Measurements from ENCODE around the gene TRIM46. TPM values are rescaled to one million over a fixed set of nuclear protein-coding genes. Genes with fewer than 3 reads are reported as not detected.
"Not testable (repeated sequence)": the region's sequence is repeated elsewhere in the genome, so short reads cannot be mapped to it uniquely, and the experiment has no call there.

TRIM46 gene
- total RNA-seq, 5 donors from 2014 or later (not counting 1 experiment from before 2014, with no cell fraction given), result 5.1 to 12.2 (median 9.8) TPM

DNA sequence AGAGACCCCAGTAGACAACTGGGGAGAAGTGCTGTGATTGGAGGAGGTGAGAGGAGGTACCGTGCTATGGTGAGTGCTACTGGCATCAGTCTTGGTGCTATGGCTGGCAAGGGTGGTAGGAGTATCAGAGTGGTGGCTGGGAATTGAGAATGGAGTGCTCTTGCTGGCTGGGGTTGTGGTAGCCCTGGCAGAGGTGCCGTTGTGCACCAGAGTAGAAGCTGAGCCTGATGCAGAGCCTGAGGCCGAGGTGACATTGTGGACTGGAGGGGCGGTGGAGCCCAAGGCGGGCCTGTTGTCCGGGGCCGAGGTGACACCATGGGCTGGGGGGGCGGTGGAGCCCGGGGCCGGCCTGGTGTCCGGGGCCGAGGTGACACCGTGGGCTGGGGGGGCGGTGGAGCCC lies 14.6 kb downstream of the TRIM46 start:
- Mint-ChIP-seq H3K4me1 (peaks cover 16 to 18% (median 17%) of the 10 kb centered on the region in 3 donors), H3K36me3 (peaks cover 5% of the 10 kb centered on the region), H3K27ac (peak overlapping the region; percentile 76 to 79), H3K4me3 (peak overlapping the region in 1 of 3 donors; percentile 52), H3K27me3 (no peaks in the 10 kb centered on the region), H3K9me3 (no peaks in the 10 kb centered on the region)
- no peak for ATAC-seq (replicated peaks in 1 of 4)
- POLR2A ChIA-PET, result no interaction called here
- no peaks in the 10 kb centered on the region for H3K9me3 ChIP-seq
- CTCF ChIA-PET, result no interaction called here
- no peak overlapping the region for H3K4me3 ChIP-seq (ENCODE audit: control insufficient read depth in 1 of 2, extremely low read depth in 1 of 2, low read length in 1 of 2)
- no peak for DNase-seq
- 92% methylated on average over 8 of the region's 14 CpGs for WGBS (ENCODE audit: insufficient coverage)
- peaks cover 3 to 15% of the 10 kb centered on the region in 2 experiments for H3K4me1 ChIP-seq (ENCODE audit: control insufficient read depth in 1 of 2, extremely low read depth in 1 of 2, insufficient read depth in 2 of 2, low read length in 2 of 2)
- H3K27ac ChIP-seq (ENCODE audit: low read length), result no peak overlapping the region
- H3K36me3 ChIP-seq (ENCODE audit: control insufficient read depth in 2 of 2, extremely low read depth in 1 of 2, insufficient read depth in 1 of 2, low read length in 1 of 2), result no peaks in the 10 kb centered on the region
- no peaks in the 10 kb centered on the region for H3K27me3 ChIP-seq (replicated peaks in 1 of 2; ENCODE audit: control insufficient read depth in 2 of 2, extremely low read depth in 1 of 2, insufficient read depth in 2 of 2, low read length in 1 of 2)

- H3K9me3 ChIP-seq; H3K4me3 ChIP-seq (ENCODE audit: control insufficient read depth in 1 of 2, extremely low read depth in 1 of 2, low read length in 1 of 2); H3K27ac Mint-ChIP-seq; H3K36me3 ChIP-seq (ENCODE audit: control insufficient read depth in 2 of 2, extremely low read depth in 1 of 2, insufficient read depth in 1 of 2, low read length in 1 of 2); H3K27me3 Mint-ChIP-seq; H3K9me3 Mint-ChIP-seq; H3K27me3 ChIP-seq (replicated peaks in 1 of 2; ENCODE audit: control insufficient read depth in 2 of 2, extremely low read depth in 1 of 2, insufficient read depth in 2 of 2, low read length in 1 of 2); H3K36me3 Mint-ChIP-seq; ATAC-seq (replicated peaks in 1 of 4); H3K4me3 Mint-ChIP-seq; POLR2A ChIA-PET; H3K27ac ChIP-seq (ENCODE audit: low read length); CTCF ChIA-PET; DNase-seq: not testable (repeated sequence)
- WGBS (ENCODE audit: insufficient coverage), result 95% methylated on average over 15 of the region's 45 CpGs
- peaks cover 28 to 31% (median 30%) of the 10 kb centered on the region in 3 donors for H3K4me1 Mint-ChIP-seq
- peaks cover 8 to 29% of the 10 kb centered on the region in 2 experiments for H3K4me1 ChIP-seq (ENCODE audit: control insufficient read depth in 1 of 2, extremely low read depth in 1 of 2, insufficient read depth in 2 of 2, low read length in 2 of 2)
These were observed 16.3 kb downstream of the TRIM46 start for GRCh38 chr1:155189926-155190325.

DNA sequence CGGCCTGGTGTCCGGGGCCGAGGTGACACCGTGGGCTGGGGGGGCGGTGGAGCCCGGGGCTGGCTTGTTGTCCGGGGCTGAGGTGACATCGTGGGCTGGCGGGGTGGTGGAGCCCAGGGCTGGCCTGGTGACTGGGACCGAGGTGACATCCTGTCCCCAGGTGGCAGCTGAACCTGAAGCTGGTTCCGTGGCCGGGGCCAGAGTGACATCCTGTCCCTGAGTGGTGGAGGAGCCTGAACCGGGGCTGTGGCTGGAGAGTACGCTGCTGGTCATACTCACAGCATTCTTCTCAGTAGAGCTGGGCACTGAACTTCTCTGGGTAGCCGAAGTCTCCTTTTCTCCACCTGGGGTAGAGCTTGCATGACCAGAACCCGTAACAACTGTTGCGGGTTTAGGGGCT lies 18.3 kb downstream of the TRIM46 start:
- DNase-seq, result no peak
- no peak overlapping the region for H3K27ac Mint-ChIP-seq

GRCh38 chr1:155192346-155193274 lies 19.0 kb downstream of the TRIM46 start:
- Mint-ChIP-seq H3K27me3 (no peaks in the 10 kb centered on the region), H3K4me3 (peak overlapping the region; percentile 77 to 91 (median 86)), H3K9me3 (no peaks in the 10 kb centered on the region), H3K4me1 (peaks cover 28 to 42% (median 33%) of the 10 kb centered on the region in 3 donors), H3K36me3 (no peaks in the 10 kb centered on the region), H3K27ac (peak overlapping the region; percentile 70 to 96)
- Histone ChIP-seq H3K4me1 (ENCODE audit: control insufficient read depth in 1 of 2, extremely low read depth in 1 of 2, insufficient read depth in 2 of 2, low read length in 2 of 2) (peaks cover 8 to 38% of the 10 kb centered on the region in 2 experiments), H3K9me3 (no peaks in the 10 kb centered on the region), H3K27ac (ENCODE audit: low read length) (peak overlapping the region; percentile 86), H3K4me3 (ENCODE audit: control insufficient read depth in 1 of 2, extremely low read depth in 1 of 2, low read length in 1 of 2) (peak overlapping the region; percentile 48 to 76), H3K27me3 (replicated peaks in 1 of 2; ENCODE audit: control insufficient read depth in 2 of 2, extremely low read depth in 1 of 2, insufficient read depth in 2 of 2, low read length in 1 of 2) (no peaks in the 10 kb centered on the region), H3K36me3 (ENCODE audit: control insufficient read depth in 2 of 2, extremely low read depth in 1 of 2, insufficient read depth in 1 of 2, low read length in 1 of 2) (no peaks in the 10 kb centered on the region)
- DNase-seq (peak in 14 of 35 experiments; percentile 18 to 60 (median 26)), ATAC-seq (replicated peaks in 1 of 4) (no peak)
- 80% methylated on average over 1 of the region's 20 CpGs for WGBS (ENCODE audit: insufficient coverage)
- ChIA-PET CTCF (interaction anchor here (0.6 to 2.2 kb wide), 10 partner anchors 15 to 747 kb away, joined by 3 to 33 read pairs (median 4); partner anchors contain the start of genes KRTCAP2 (in 1 of the 2), MTX1 (in 1 of the 2) and THBS3 (in 1 of the 2)), POLR2A (interaction anchor here in 1 of 2 donors (0.6 kb wide), 1 partner anchor 57 kb away, joined by 5 read pairs; no protein-coding TSS in a partner anchor)

More for the DNA sequence above, 18.3 kb downstream of the TRIM46 start:
- WGBS (ENCODE audit: insufficient coverage), result 86% methylated on average over 15 of the region's 17 CpGs
- Mint-ChIP-seq H3K27me3 (no peaks in the 10 kb centered on the region), H3K4me1 (peaks cover 28 to 42% (median 33%) of the 10 kb centered on the region in 3 donors), H3K4me3 (peak overlapping the region in 1 of 3 donors; percentile 91), H3K9me3 (no peaks in the 10 kb centered on the region), H3K36me3 (no peaks in the 10 kb centered on the region)
- Histone ChIP-seq H3K27me3 (replicated peaks in 1 of 2; ENCODE audit: control insufficient read depth in 2 of 2, extremely low read depth in 1 of 2, insufficient read depth in 2 of 2, low read length in 1 of 2) (no peaks in the 10 kb centered on the region), H3K27ac (ENCODE audit: low read length) (no peak overlapping the region), H3K36me3 (ENCODE audit: control insufficient read depth in 2 of 2, extremely low read depth in 1 of 2, insufficient read depth in 1 of 2, low read length in 1 of 2) (no peaks in the 10 kb centered on the region), H3K4me1 (ENCODE audit: control insufficient read depth in 1 of 2, extremely low read depth in 1 of 2, insufficient read depth in 2 of 2, low read length in 2 of 2) (peaks cover 8 to 38% of the 10 kb centered on the region in 2 experiments), H3K9me3 (no peaks in the 10 kb centered on the region), H3K4me3 (ENCODE audit: control insufficient read depth in 1 of 2, extremely low read depth in 1 of 2, low read length in 1 of 2) (no peak overlapping the region)
- ChIA-PET POLR2A (no interaction called here), CTCF (interaction anchor here (0.7 to 0.9 kb wide), 2 partner anchors 16 to 19 kb away, joined by 3 read pairs; partner anchors contain the start of gene KRTCAP2 (in 1 of the 2))
- no peak for ATAC-seq (replicated peaks in 1 of 4)

DNA sequence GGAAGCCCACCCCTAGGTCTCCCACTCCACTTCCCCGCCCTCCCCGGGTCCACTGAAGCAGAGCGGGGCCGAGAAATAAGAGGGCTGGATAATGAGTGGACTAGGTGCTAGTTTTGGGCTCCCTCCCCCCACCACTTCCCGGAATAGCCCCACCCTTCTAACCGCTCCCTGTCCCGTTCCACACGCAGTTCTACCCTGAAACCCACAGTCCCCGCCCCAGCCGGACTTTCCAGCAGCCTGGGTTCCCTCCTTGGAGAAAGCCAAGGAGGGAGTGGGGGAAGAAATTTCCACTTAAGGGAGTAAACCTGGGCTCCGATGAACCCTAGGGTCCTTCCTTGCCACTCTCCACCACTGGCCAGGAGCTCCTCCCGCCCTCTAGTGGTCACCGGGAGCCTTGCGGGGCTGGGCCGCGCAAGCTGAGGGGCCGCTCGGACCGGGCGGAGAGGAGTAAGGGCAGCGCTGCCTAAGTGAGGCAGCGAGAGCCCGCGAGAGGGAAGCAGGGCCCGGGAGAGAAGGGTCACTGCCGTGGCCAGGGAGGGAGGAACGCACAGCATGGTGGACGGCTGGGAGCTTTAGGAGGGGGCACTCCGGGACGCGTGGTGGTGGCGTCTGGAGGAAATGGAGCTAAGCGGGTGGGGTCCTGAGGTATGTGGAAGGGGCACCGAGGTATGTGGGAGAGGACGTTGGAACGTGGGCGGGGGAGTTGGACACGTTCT lies 19.8 kb downstream of the TRIM46 start:
- Mint-ChIP-seq H3K27ac (peak overlapping the region; percentile 93 to 96), H3K27me3 (no peaks in the 10 kb centered on the region), H3K4me1 (peaks cover 21 to 37% (median 29%) of the 10 kb centered on the region in 3 donors), H3K9me3 (no peaks in the 10 kb centered on the region), H3K36me3 (no peaks in the 10 kb centered on the region), H3K4me3 (peak overlapping the region; percentile 77 to 91 (median 86))
- H3K4me1 ChIP-seq (ENCODE audit: control insufficient read depth in 1 of 2, extremely low read depth in 1 of 2, insufficient read depth in 2 of 2, low read length in 2 of 2), result peaks cover 8 to 38% of the 10 kb centered on the region in 2 experiments
- no peaks in the 10 kb centered on the region for H3K9me3 ChIP-seq
- peak in 27 of 35 experiments; percentile 33 to 76 (median 49) for DNase-seq
- H3K27ac ChIP-seq (ENCODE audit: low read length), result peak overlapping the region; percentile 86
- POLR2A ChIA-PET, result interaction anchor here (0.5 to 1.6 kb wide), 5 partner anchors 15 to 335 kb away, joined by 3 to 9 read pairs (median 6); partner anchors contain the start of genes MTX1 (in 1 of the 2) and THBS3 (in 1 of the 2)
- H3K36me3 ChIP-seq (ENCODE audit: control insufficient read depth in 2 of 2, extremely low read depth in 1 of 2, insufficient read depth in 1 of 2, low read length in 1 of 2), result no peaks in the 10 kb centered on the region
- peak overlapping the region; percentile 48 to 76 for H3K4me3 ChIP-seq (ENCODE audit: control insufficient read depth in 1 of 2, extremely low read depth in 1 of 2, low read length in 1 of 2)
- H3K27me3 ChIP-seq (replicated peaks in 1 of 2; ENCODE audit: control insufficient read depth in 2 of 2, extremely low read depth in 1 of 2, insufficient read depth in 2 of 2, low read length in 1 of 2), result no peaks in the 10 kb centered on the region
- CTCF ChIA-PET, result interaction anchor here (0.6 to 2.2 kb wide), 14 partner anchors 15 to 748 kb away, joined by 3 to 33 read pairs (median 6); partner anchors contain the start of genes KRTCAP2 (in 2 of the 2), MTX1 (in 1 of the 2) and THBS3 (in 1 of the 2)
- ATAC-seq (replicated peaks in 1 of 4), result peak in 3 of 4 experiments; percentile 37 to 52 (median 41)
- under 1% methylated on average over 25 of the region's 38 CpGs for WGBS (ENCODE audit: insufficient coverage)

DNA sequence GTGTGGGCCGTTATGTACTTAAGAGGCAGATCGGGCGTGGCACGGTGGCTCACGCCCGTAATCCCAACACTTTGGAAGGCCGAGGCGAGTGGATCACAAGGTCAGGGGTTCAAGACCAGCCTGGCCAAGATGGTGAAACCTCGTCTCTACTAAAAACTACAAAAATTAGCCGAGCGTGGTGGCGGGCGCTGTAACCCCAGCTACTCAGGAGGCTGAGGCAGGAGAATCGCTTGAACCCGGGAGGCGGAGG lies 20.3 kb downstream of the TRIM46 start:
- Histone ChIP-seq H3K27ac (ENCODE audit: low read length) (peak overlapping the region; percentile 86), H3K4me1 (ENCODE audit: control insufficient read depth in 1 of 2, extremely low read depth in 1 of 2, insufficient read depth in 2 of 2, low read length in 2 of 2) (peaks cover 8 to 38% of the 10 kb centered on the region in 2 experiments), H3K4me3 (ENCODE audit: control insufficient read depth in 1 of 2, extremely low read depth in 1 of 2, low read length in 1 of 2) (peak overlapping the region; percentile 48 to 76)
- Mint-ChIP-seq H3K4me3 (peak overlapping the region; percentile 77 to 91 (median 86)), H3K27ac (peak overlapping the region; percentile 93 to 96), H3K4me1 (peaks cover 21 to 37% (median 29%) of the 10 kb centered on the region in 3 donors)
- H3K27me3 Mint-ChIP-seq; H3K27me3 ChIP-seq (replicated peaks in 1 of 2; ENCODE audit: control insufficient read depth in 2 of 2, extremely low read depth in 1 of 2, insufficient read depth in 2 of 2, low read length in 1 of 2); H3K36me3 Mint-ChIP-seq; H3K36me3 ChIP-seq (ENCODE audit: control insufficient read depth in 2 of 2, extremely low read depth in 1 of 2, insufficient read depth in 1 of 2, low read length in 1 of 2); H3K9me3 ChIP-seq; H3K9me3 Mint-ChIP-seq; ATAC-seq (replicated peaks in 1 of 4): not testable (repeated sequence)
- WGBS (ENCODE audit: insufficient coverage), result 2% methylated on average over 10 of the region's 16 CpGs
- ChIA-PET POLR2A (interaction anchor here (0.5 to 1.6 kb wide), 7 partner anchors 14 to 584 kb away, joined by 3 to 9 read pairs (median 3); partner anchors contain the start of genes MTX1 (in 1 of the 2) and THBS3 (in 1 of the 2)), CTCF (interaction anchor here (0.6 to 2.2 kb wide), 15 partner anchors 14 to 614 kb away, joined by 3 to 33 read pairs (median 6); partner anchors contain the start of genes KRTCAP2 (in 2 of the 2), MTX1 (in 1 of the 2) and THBS3 (in 1 of the 2))
- peak in 1 of 35 experiments; percentile 28 for DNase-seq

All from T-cell (primary cell).